ENCODE measurements around the gene PHACTR4.

The PHACTR4 gene

GRCh38 chr1:28480308-28480707 is 110.8 kb downstream of the PHACTR4 start:
- Histone ChIP-seq H3K36me3 (ENCODE audit: control insufficient read depth in 1 of 2, insufficient read depth in 2 of 2, low read depth in 1 of 2, low read length in 2 of 2) (peaks cover 45 to 49% of the 10 kb centered on the region in 2 experiments), H2BK5ac (ENCODE audit: low read depth, low read length, poor library complexity, severe bottlenecking) (no peak overlapping the region), H3K4me3 (ENCODE audit: insufficient read depth in 1 of 2, low read depth in 1 of 2, low read length in 2 of 2) (no peak overlapping the region), H3K27ac (ENCODE audit: low read length, poor library complexity, severe bottlenecking) (no peak overlapping the region), H2BK12ac (ENCODE audit: low read length in 2 of 2) (no peak overlapping the region), H3K23ac (ENCODE audit: low read length in 2 of 2) (no peak overlapping the region), H3K79me1 (replicated peaks; ENCODE audit: low read length, poor library complexity, severe bottlenecking) (peaks cover 16% of the 10 kb centered on the region), H3K9me3 (ENCODE audit: control insufficient read depth, low read length) (no peaks in the 10 kb centered on the region), H3K14ac (ENCODE audit: low read length in 2 of 2) (no peak overlapping the region), H3K4me1 (ENCODE audit: control insufficient read depth, insufficient read depth, low read depth, low read length) (no peaks in the 10 kb centered on the region), H3K27me3 (ENCODE audit: control insufficient read depth in 1 of 2, insufficient read depth in 1 of 2, low read length in 2 of 2) (no peaks in the 10 kb centered on the region), H4K8ac (ENCODE audit: low read length) (no peak overlapping the region), H2BK15ac (ENCODE audit: low read depth, poor library complexity, severe bottlenecking) (no peak overlapping the region), H4K91ac (ENCODE audit: low read length) (no peak overlapping the region), H3K4ac (ENCODE audit: low read depth in 1 of 2, low read length in 2 of 2) (no peak overlapping the region), H2BK120ac (ENCODE audit: low read depth, low read length) (no peak overlapping the region), H2AK5ac (ENCODE audit: low read length, severe bottlenecking) (no peak overlapping the region), H3K18ac (ENCODE audit: low read depth in 1 of 2, low read length in 2 of 2) (no peak overlapping the region), H3K9ac (ENCODE audit: low read length) (no peak overlapping the region), H2AFZ (ENCODE audit: low read depth, low read length) (no peak overlapping the region), H3K4me2 (ENCODE audit: low read length, poor library complexity, severe bottlenecking) (no peak overlapping the region)
- WGBS: 100% methylated on average over 5 of the region's 5 CpGs
- DNase-seq: no peak

DNA sequence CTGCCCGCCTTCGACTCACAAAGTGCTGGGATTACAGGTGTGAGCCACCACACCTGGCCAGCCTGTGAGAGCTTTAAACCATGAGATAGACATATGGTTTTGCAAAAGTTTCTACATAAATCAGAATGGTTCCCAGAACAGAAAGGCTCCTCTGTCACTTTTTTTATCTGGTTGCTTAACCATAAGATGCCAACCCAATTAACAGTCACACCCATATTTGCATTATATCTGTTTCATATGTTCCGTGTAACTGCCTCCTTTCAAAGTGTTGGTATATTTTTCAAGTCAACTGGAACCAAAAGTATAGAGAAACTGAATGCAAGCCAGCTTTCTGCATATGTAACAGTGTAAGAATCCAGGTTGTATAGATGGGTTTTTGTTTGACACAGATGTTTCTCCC is 112.6 kb downstream of the PHACTR4 start:
- Histone ChIP-seq H2AK5ac (ENCODE audit: low read length, severe bottlenecking) (no peak overlapping the region), H3K79me1 (replicated peaks; ENCODE audit: low read length, poor library complexity, severe bottlenecking) (peaks cover 16% of the 10 kb centered on the region), H3K4me1 (ENCODE audit: control insufficient read depth, insufficient read depth, low read depth, low read length) (no peaks in the 10 kb centered on the region), H3K9ac (ENCODE audit: low read length) (no peak overlapping the region), H4K91ac (ENCODE audit: low read length) (no peak overlapping the region), H2BK15ac (ENCODE audit: low read depth, poor library complexity, severe bottlenecking) (no peak overlapping the region), H2BK120ac (ENCODE audit: low read depth, low read length) (no peak overlapping the region), H3K23ac (ENCODE audit: low read length in 2 of 2) (no peak overlapping the region), H3K4me3 (ENCODE audit: insufficient read depth in 1 of 2, low read depth in 1 of 2, low read length in 2 of 2) (no peak overlapping the region), H3K36me3 (ENCODE audit: control insufficient read depth in 1 of 2, insufficient read depth in 2 of 2, low read depth in 1 of 2, low read length in 2 of 2) (peaks cover 46 to 51% of the 10 kb centered on the region in 2 experiments), H3K27me3 (ENCODE audit: control insufficient read depth in 1 of 2, insufficient read depth in 1 of 2, low read length in 2 of 2) (no peaks in the 10 kb centered on the region), H3K4ac (ENCODE audit: low read depth in 1 of 2, low read length in 2 of 2) (no peak overlapping the region), H3K18ac (ENCODE audit: low read depth in 1 of 2, low read length in 2 of 2) (no peak overlapping the region), H3K9me3 (ENCODE audit: control insufficient read depth, low read length) (no peaks in the 10 kb centered on the region), H3K14ac (ENCODE audit: low read length in 2 of 2) (no peak overlapping the region), H4K8ac (ENCODE audit: low read length) (no peak overlapping the region), H2BK5ac (ENCODE audit: low read depth, low read length, poor library complexity, severe bottlenecking) (no peak overlapping the region), H2AFZ (ENCODE audit: low read depth, low read length) (no peak overlapping the region), H2BK12ac (ENCODE audit: low read length in 2 of 2) (no peak overlapping the region), H3K27ac (ENCODE audit: low read length, poor library complexity, severe bottlenecking) (no peak overlapping the region), H3K4me2 (ENCODE audit: low read length, poor library complexity, severe bottlenecking) (no peak overlapping the region)
- WGBS: 52% methylated on average over 2 of the region's 3 CpGs
- no peak for DNase-seq

DNA sequence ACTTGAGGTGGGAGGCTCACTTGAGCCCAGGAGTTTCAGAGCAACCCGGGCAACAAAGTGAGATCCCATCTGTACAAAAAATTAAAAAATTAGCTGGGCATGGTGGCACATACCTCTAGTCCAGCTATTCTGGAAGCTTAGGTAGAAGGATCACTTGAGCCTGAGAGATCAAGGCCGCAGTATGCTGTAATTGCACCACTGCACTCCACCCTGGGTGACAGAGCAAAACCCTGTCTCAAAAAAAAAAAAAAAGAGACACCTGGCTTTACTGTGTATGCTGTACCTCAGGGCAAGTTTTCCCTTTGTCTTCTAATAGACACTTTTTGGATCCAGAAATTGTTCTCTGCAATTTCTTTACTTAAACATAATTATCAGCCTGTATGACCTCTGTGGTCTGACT is 113.2 kb downstream of the PHACTR4 start:
- H3K4me3 ChIP-seq (ENCODE audit: insufficient read depth in 1 of 2, low read depth in 1 of 2, low read length in 2 of 2): no peak overlapping the region
- 97% methylated on average over 2 of the region's 2 CpGs for WGBS

GRCh38 chr1:28494737-28495136 is 125.2 kb downstream of the PHACTR4 start:
- H3K36me3 ChIP-seq (ENCODE audit: control insufficient read depth in 1 of 2, insufficient read depth in 2 of 2, low read depth in 1 of 2, low read length in 2 of 2): peaks cover 47 to 58% of the 10 kb centered on the region in 2 experiments
- DNase-seq: no peak
- no peak overlapping the region for H2BK12ac ChIP-seq (ENCODE audit: low read length in 2 of 2)
- no peak overlapping the region for H4K91ac ChIP-seq (ENCODE audit: low read length)
- peaks cover 8% of the 10 kb centered on the region for H3K79me1 ChIP-seq (replicated peaks; ENCODE audit: low read length, poor library complexity, severe bottlenecking)
- no peaks in the 10 kb centered on the region for H3K9me3 ChIP-seq (ENCODE audit: control insufficient read depth, low read length)
- H3K4ac ChIP-seq (ENCODE audit: low read depth in 1 of 2, low read length in 2 of 2): no peak overlapping the region
- 98% methylated on average over 1 of the region's 1 CpG for WGBS
- no peak overlapping the region for H3K27ac ChIP-seq (ENCODE audit: low read length, poor library complexity, severe bottlenecking)
- H2AK5ac ChIP-seq (ENCODE audit: low read length, severe bottlenecking): no peak overlapping the region
- no peak overlapping the region for H3K23ac ChIP-seq (ENCODE audit: low read length in 2 of 2)
- no peak overlapping the region for H2BK5ac ChIP-seq (ENCODE audit: low read depth, low read length, poor library complexity, severe bottlenecking)
- H3K4me1 ChIP-seq (ENCODE audit: control insufficient read depth, insufficient read depth, low read depth, low read length): no peaks in the 10 kb centered on the region
- H2AFZ ChIP-seq (ENCODE audit: low read depth, low read length): no peak overlapping the region
- H2BK120ac ChIP-seq (ENCODE audit: low read depth, low read length): no peak overlapping the region
- H3K14ac ChIP-seq (ENCODE audit: low read length in 2 of 2): no peak overlapping the region
- H4K8ac ChIP-seq (ENCODE audit: low read length): no peak overlapping the region
- no peak overlapping the region for H3K4me2 ChIP-seq (ENCODE audit: low read length, poor library complexity, severe bottlenecking)
- no peak overlapping the region for H2BK15ac ChIP-seq (ENCODE audit: low read depth, poor library complexity, severe bottlenecking)
- H3K9ac ChIP-seq (ENCODE audit: low read length): no peak overlapping the region
- H3K27me3 ChIP-seq (ENCODE audit: control insufficient read depth in 1 of 2, insufficient read depth in 1 of 2, low read length in 2 of 2): no peaks in the 10 kb centered on the region
- no peak overlapping the region for H3K4me3 ChIP-seq (ENCODE audit: insufficient read depth in 1 of 2, low read depth in 1 of 2, low read length in 2 of 2)
- H3K18ac ChIP-seq (ENCODE audit: low read depth in 1 of 2, low read length in 2 of 2): no peak overlapping the region

More for the DNA sequence above, 113.2 kb downstream of the PHACTR4 start:
- Histone ChIP-seq H4K91ac (ENCODE audit: low read length) (no peak overlapping the region), H3K9me3 (ENCODE audit: control insufficient read depth, low read length) (no peaks in the 10 kb centered on the region), H3K27ac (ENCODE audit: low read length, poor library complexity, severe bottlenecking) (no peak overlapping the region), H2BK12ac (ENCODE audit: low read length in 2 of 2) (no peak overlapping the region), H3K4me2 (ENCODE audit: low read length, poor library complexity, severe bottlenecking) (no peak overlapping the region), H3K9ac (ENCODE audit: low read length) (no peak overlapping the region), H3K36me3 (ENCODE audit: control insufficient read depth in 1 of 2, insufficient read depth in 2 of 2, low read depth in 1 of 2, low read length in 2 of 2) (peaks cover 42 to 46% of the 10 kb centered on the region in 2 experiments), H2BK15ac (ENCODE audit: low read depth, poor library complexity, severe bottlenecking) (no peak overlapping the region), H3K4ac (ENCODE audit: low read depth in 1 of 2, low read length in 2 of 2) (no peak overlapping the region), H3K18ac (ENCODE audit: low read depth in 1 of 2, low read length in 2 of 2) (no peak overlapping the region), H2AK5ac (ENCODE audit: low read length, severe bottlenecking) (no peak overlapping the region), H3K14ac (ENCODE audit: low read length in 2 of 2) (no peak overlapping the region), H2AFZ (ENCODE audit: low read depth, low read length) (no peak overlapping the region), H3K79me1 (replicated peaks; ENCODE audit: low read length, poor library complexity, severe bottlenecking) (peaks cover 14% of the 10 kb centered on the region), H2BK5ac (ENCODE audit: low read depth, low read length, poor library complexity, severe bottlenecking) (no peak overlapping the region), H3K27me3 (ENCODE audit: control insufficient read depth in 1 of 2, insufficient read depth in 1 of 2, low read length in 2 of 2) (no peaks in the 10 kb centered on the region), H2BK120ac (ENCODE audit: low read depth, low read length) (no peak overlapping the region), H3K23ac (ENCODE audit: low read length in 2 of 2) (no peak overlapping the region), H4K8ac (ENCODE audit: low read length) (no peak overlapping the region), H3K4me1 (ENCODE audit: control insufficient read depth, insufficient read depth, low read depth, low read length) (no peaks in the 10 kb centered on the region)
- DNase-seq: no peak

Measured in mesenchymal stem cell (in vitro differentiated cells and primary cell).